Panc1 (cell line): ENCODE measurements around the gene ST8SIA1.

Source experiments
- CTCF ChIP-seq: fragments of 450-650 bp; IDR thresholded peaks from 2 replicates; pipeline ENCODE4 v1.5.1; 2017; ENCODE audit warnings: mild to moderate bottlenecking
- POLR2AphosphoS5 ChIP-seq: IDR thresholded peaks from 2 replicates; pipeline ENCODE4 v1.6.1; 2012; ENCODE audit warnings: mild to moderate bottlenecking, low read depth, low read length, moderate library complexity
- SIN3A ChIP-seq: IDR thresholded peaks from 2 replicates; pipeline ENCODE4 v1.6.1; 2012; ENCODE audit warnings: low read depth, mild to moderate bottlenecking, low read length, moderate library complexity, borderline replicate concordance; ENCODE audit not compliant: insufficient read depth

GRCh38 chr12:22201101-22201500 is 133.4 kb downstream of the ST8SIA1 start:
- TF ChIP-seq CTCF (no peak), POLR2AphosphoS5 (no peak), SIN3A (no peak)
